IMR-90 (cell line): ENCODE data around the gene TTBK2. TPM values are rescaled to one million over a fixed set of nuclear protein-coding genes. Genes with fewer than 3 reads are reported as not detected.

Experiments
- ATAC-seq: fragments of 200-7000 bp; cut with Tn5 transposase; 2 replicates; pipeline ENCODE4 v1.9.1; 2020; ENCODE audit warnings: low read depth, mild to moderate bottlenecking, moderate library complexity
- BruUV-seq: library from RNA; stranded (reverse); fragments of 400-500 nt; replicated peaks from 2 replicates; lab custom pipeline; 2021; lab: Mats Ljungman, UMichigan
- CTCF ChIA-PET: fragments of 300-600 bp; formaldehyde crosslinking; extraction: SDS; loops from one replicate; lab custom pipeline; 2021; ENCODE audit warnings: antibody characterized with exemption; lab: Yijun Ruan, JAX
- POLR2A ChIA-PET: fragments of 300-600 bp; sonication (Branson Sonifier 250); formaldehyde crosslinking; loops from one replicate; lab custom pipeline; 2022; ENCODE audit warnings: antibody characterized with exemption; ENCODE audit not compliant: unreplicated experiment; lab: Charles Lee
- DNase-seq: peaks from one replicate; pipeline ENCODE4 v3.0.0; 2013
- H2AFZ ChIP-seq: replicated peaks from 2 replicates; pipeline ENCODE3; 2013; ENCODE audit warnings: low read length, mild to moderate bottlenecking; ENCODE audit not compliant: poor library complexity
- H2AK5ac ChIP-seq: 2 replicates; pipeline ENCODE4 v1.6.1; 2013; ENCODE audit warnings: low read depth, low read length, inconsistent platforms
- H2AK9ac ChIP-seq: replicated peaks from 2 replicates; pipeline ENCODE3; 2013; ENCODE audit warnings: mild to moderate bottlenecking, low read depth, low read length, moderate library complexity; ENCODE audit not compliant: poor library complexity
- H2BK120ac ChIP-seq: 2 replicates; pipeline ENCODE4 v1.6.1; 2013; ENCODE audit warnings: low read depth, low read length, inconsistent platforms
- H2BK15ac ChIP-seq: 3 replicates; pipeline ENCODE4 v1.6.1; 2013; ENCODE audit warnings: low read depth, low read length, inconsistent platforms
- H2BK20ac ChIP-seq: 2 replicates; pipeline ENCODE4 v1.6.1; 2013; ENCODE audit warnings: low read depth, mild to moderate bottlenecking, inconsistent platforms, low read length, moderate library complexity
- H2BK5ac ChIP-seq: 2 replicates; pipeline ENCODE4 v1.6.1; 2013; ENCODE audit warnings: mild to moderate bottlenecking, low read depth, low read length, inconsistent platforms; ENCODE audit not compliant: poor library complexity, severe bottlenecking
- H3K14ac ChIP-seq: replicated peaks from 2 replicates; pipeline ENCODE4 v1.6.1; 2013; ENCODE audit warnings: low read depth, low read length, inconsistent platforms
- H3K18ac ChIP-seq: 2 replicates; pipeline ENCODE4 v1.6.1; 2013; ENCODE audit warnings: low read depth, low read length, control low read depth
- H3K23ac ChIP-seq: 2 replicates; pipeline ENCODE4 v1.6.1; 2013; ENCODE audit warnings: low read depth, low read length, inconsistent platforms
- H3K27ac ChIP-seq: 2 replicates; pipeline ENCODE4 v1.5.1; 2013; ENCODE audit warnings: mild to moderate bottlenecking, control low read depth, low read length; ENCODE audit not compliant: insufficient read depth
- H3K27me3 ChIP-seq: 2 replicates; pipeline ENCODE4 v1.6.1; 2013; ENCODE audit warnings: low read length; ENCODE audit not compliant: control insufficient read depth, insufficient read depth
- H3K36me3 ChIP-seq: 2 replicates; pipeline ENCODE4 v1.6.1; 2013; ENCODE audit warnings: low read length, mixed read lengths; ENCODE audit not compliant: control insufficient read depth, insufficient read depth
- H3K4ac ChIP-seq: 2 replicates; pipeline ENCODE4 v1.6.1; 2013; ENCODE audit warnings: low read depth, low read length, inconsistent platforms
- H3K4me1 ChIP-seq: 2 replicates; pipeline ENCODE4 v1.6.1; 2013; ENCODE audit warnings: low read length, mixed read lengths; ENCODE audit not compliant: control insufficient read depth, insufficient read depth
- H3K4me2 ChIP-seq: 2 replicates; pipeline ENCODE4 v1.6.1; 2013; ENCODE audit warnings: low read depth, mild to moderate bottlenecking, control low read depth, low read length, moderate library complexity
- H3K4me3 ChIP-seq: 2 replicates; pipeline ENCODE4 v1.5.1; 2013; ENCODE audit warnings: low read depth, mild to moderate bottlenecking, control low read depth, low read length, moderate library complexity; ENCODE audit not compliant: insufficient read depth
- H3K56ac ChIP-seq: 2 replicates; pipeline ENCODE4 v1.6.1; 2013; ENCODE audit warnings: low read length, inconsistent platforms; ENCODE audit not compliant: insufficient read depth; ENCODE audit errors: extremely low read depth
- H3K79me1 ChIP-seq, 2 experiments: 2 replicates each; pipeline ENCODE4 v1.6.1; 2013; ENCODE audit warnings: low read length in 2 of 2, inconsistent platforms in 1 of 2, low read depth in 1 of 2
- H3K9ac ChIP-seq: 2 replicates; pipeline ENCODE4 v1.6.1; 2013; ENCODE audit warnings: low read depth, low read length, control low read depth
- H3K9me1 ChIP-seq: 2 replicates; pipeline ENCODE4 v1.6.1; 2013; ENCODE audit warnings: low read length, inconsistent platforms; ENCODE audit not compliant: insufficient read depth
- H3K9me3 ChIP-seq: 2 replicates; pipeline ENCODE4 v1.6.1; 2013; ENCODE audit warnings: low read length; ENCODE audit not compliant: control insufficient read depth, insufficient read depth
- H4K20me1 ChIP-seq: 2 replicates; pipeline ENCODE4 v1.6.1; 2013; ENCODE audit warnings: low read length, inconsistent platforms; ENCODE audit not compliant: insufficient read depth
- H4K5ac ChIP-seq: 2 replicates; pipeline ENCODE4 v1.6.1; 2013; ENCODE audit warnings: mild to moderate bottlenecking, low read depth, low read length, control low read depth
- H4K8ac ChIP-seq, 2 experiments: 2 replicates each; pipeline ENCODE4 v1.6.1; 2013; ENCODE audit warnings: low read depth in 2 of 2, low read length in 2 of 2, control low read depth in 1 of 2, inconsistent platforms in 1 of 2
- H4K91ac ChIP-seq: 2 replicates; pipeline ENCODE4 v1.6.1; 2013; ENCODE audit warnings: low read depth, low read length, inconsistent platforms; ENCODE audit not compliant: insufficient read depth
- FOS ChIP-seq: fragments of 150-350 bp; IDR thresholded peaks from 2 replicates; pipeline ENCODE4 v1.6.1; 2016; ENCODE audit warnings: low read depth, low read length
- MAZ ChIP-seq: IDR thresholded peaks from 2 replicates; pipeline ENCODE4 v1.6.1; 2012; ENCODE audit warnings: low read depth, mild to moderate bottlenecking, low read length, improper control_type of control experiment, moderate library complexity, borderline replicate concordance
- WGBS, 2 experiments: methylation state at CpG; one replicate each; pipeline versions ENCODE4 v1.1.5 to v1.1.7; 2013; ENCODE audit warnings: missing lambda C conversion rate in 2 of 2; ENCODE audit not compliant: insufficient read length in 1 of 2; ENCODE audit errors: extremely low coverage in 2 of 2; 5-methylcytosine and 5-hydroxymethylcytosine counted together
- dilution Hi-C: fragments of 300-500 bp; cut with HindIII; formaldehyde crosslinking; loops from one replicate; pipeline ENCODE4 v1.14.3; 2018; ENCODE audit warnings: low sequenced_read_pairs; ENCODE audit not compliant: unreplicated experiment
- in situ Hi-C: fragments of 300-500 bp; cut with MboI; formaldehyde crosslinking; loops from 3 replicates; pipeline ENCODE4 v1.14.3; 2019; ENCODE audit warnings: low sequenced_read_pairs, inconsistent platforms, mixed read lengths
- intact Hi-C: fragments of 100-400 bp; cut with micrococcal nuclease; formaldehyde crosslinking; loops from 2 replicates; pipeline ENCODE4 v1.10.0; 2022
- polyA plus RNA-seq, 3 experiments: library from polyadenylated mRNA; depleted of rRNA; stranded (reverse); fragments of >200 nt; gene quantifications; 2 replicates each; pipeline ENCODE4 v1.2.3, GENCODE V29; 2012; ENCODE audit warnings: low replicate concordance in 1 of 3
- total RNA-seq: library from RNA; depleted of rRNA; stranded (reverse); fragments of >200 nt; gene quantifications from 2 replicates; pipeline ENCODE4 v1.2.3, GENCODE V29; 2012
- TF ChIP-seq, protein P1 (sequence below): fragments of 150-350 bp; IDR thresholded peaks from 2 replicates; pipeline ENCODE4 v1.6.1; 2017; ENCODE audit warnings: mild to moderate bottlenecking, antibody characterized with exemption, low read length, low read depth
- TF ChIP-seq, protein P2 (sequence below): conservative IDR thresholded peaks from 2 replicates; pipeline ENCODE4 v1.5.1; 2012; ENCODE audit warnings: mild to moderate bottlenecking, low read depth, low read length, improper control_type of control experiment

Gene TTBK2
- total and polyA plus RNA-seq, 2 of the 4 experiments (the other 2 are of a cell fraction), result 2.4 to 3.2 TPM

- H2BK120ac ChIP-seq, result no peak overlapping the region
- WGBS, 2 experiments, result 82% methylated on average over 12 of the region's 22 CpGs; no CpG with 5 or more reads in 1 of the 2 experiments
- H3K23ac ChIP-seq, result no peak overlapping the region
- no peaks in the 10 kb centered on the region for H4K20me1 ChIP-seq
- H3K4me1 ChIP-seq, result peaks cover 1% of the 10 kb centered on the region; the same call in 1 of the 2 replicates
- no peak overlapping the region for H2BK20ac ChIP-seq
- no peak overlapping the region for H2AFZ ChIP-seq
- no peaks in the 10 kb centered on the region for H3K9me3 ChIP-seq
- BruUV-seq, result no TSS peak
- DNase-seq (no peak), ATAC-seq (no peak)
- H3K14ac ChIP-seq, result no peak overlapping the region
- H3K9me1 ChIP-seq, result no peaks in the 10 kb centered on the region
- dilution Hi-C loops, result no loop called here
- no peak overlapping the region for H2BK15ac ChIP-seq
- H2AK5ac ChIP-seq, result no peak overlapping the region
- H2AK9ac ChIP-seq, result no peak overlapping the region
- no peak overlapping the region for H4K8ac ChIP-seq
- H3K18ac ChIP-seq, result no peak overlapping the region
- no peaks in the 10 kb centered on the region; a peak in 2 of 4 replicates for H3K79me1 ChIP-seq
- no peak overlapping the region for H3K56ac ChIP-seq
- TF ChIP-seq FOS (no peak), MAZ (no peak)
- TF ChIP-seq, protein P1, sequence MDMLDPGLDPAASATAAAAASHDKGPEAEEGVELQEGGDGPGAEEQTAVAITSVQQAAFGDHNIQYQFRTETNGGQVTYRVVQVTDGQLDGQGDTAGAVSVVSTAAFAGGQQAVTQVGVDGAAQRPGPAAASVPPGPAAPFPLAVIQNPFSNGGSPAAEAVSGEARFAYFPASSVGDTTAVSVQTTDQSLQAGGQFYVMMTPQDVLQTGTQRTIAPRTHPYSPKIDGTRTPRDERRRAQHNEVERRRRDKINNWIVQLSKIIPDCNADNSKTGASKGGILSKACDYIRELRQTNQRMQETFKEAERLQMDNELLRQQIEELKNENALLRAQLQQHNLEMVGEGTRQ, result no peak
- TF ChIP-seq, protein P2, sequence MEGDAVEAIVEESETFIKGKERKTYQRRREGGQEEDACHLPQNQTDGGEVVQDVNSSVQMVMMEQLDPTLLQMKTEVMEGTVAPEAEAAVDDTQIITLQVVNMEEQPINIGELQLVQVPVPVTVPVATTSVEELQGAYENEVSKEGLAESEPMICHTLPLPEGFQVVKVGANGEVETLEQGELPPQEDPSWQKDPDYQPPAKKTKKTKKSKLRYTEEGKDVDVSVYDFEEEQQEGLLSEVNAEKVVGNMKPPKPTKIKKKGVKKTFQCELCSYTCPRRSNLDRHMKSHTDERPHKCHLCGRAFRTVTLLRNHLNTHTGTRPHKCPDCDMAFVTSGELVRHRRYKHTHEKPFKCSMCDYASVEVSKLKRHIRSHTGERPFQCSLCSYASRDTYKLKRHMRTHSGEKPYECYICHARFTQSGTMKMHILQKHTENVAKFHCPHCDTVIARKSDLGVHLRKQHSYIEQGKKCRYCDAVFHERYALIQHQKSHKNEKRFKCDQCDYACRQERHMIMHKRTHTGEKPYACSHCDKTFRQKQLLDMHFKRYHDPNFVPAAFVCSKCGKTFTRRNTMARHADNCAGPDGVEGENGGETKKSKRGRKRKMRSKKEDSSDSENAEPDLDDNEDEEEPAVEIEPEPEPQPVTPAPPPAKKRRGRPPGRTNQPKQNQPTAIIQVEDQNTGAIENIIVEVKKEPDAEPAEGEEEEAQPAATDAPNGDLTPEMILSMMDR, result no peak
- H3K4me3 ChIP-seq, result no peak overlapping the region
- H2BK5ac ChIP-seq, result no peak overlapping the region
- no peak overlapping the region for H4K91ac ChIP-seq
- no peaks in the 10 kb centered on the region for H3K27me3 ChIP-seq
- POLR2A ChIA-PET, result no interaction called here
- no peak overlapping the region for H4K5ac ChIP-seq
- peaks cover 8% of the 10 kb centered on the region for H3K36me3 ChIP-seq
- CTCF ChIA-PET, result interaction anchor here (0.6 kb wide), 1 partner anchor 79 kb away, joined by 6 read pairs; no protein-coding TSS in a partner anchor
- H3K9ac ChIP-seq, result no peak overlapping the region
- H3K27ac ChIP-seq, result no peak overlapping the region
- no peak overlapping the region for H3K4me2 ChIP-seq
- in situ Hi-C loops, result no loop called here
- intact Hi-C loops, result no loop called here
- no peak overlapping the region for H3K4ac ChIP-seq
These were observed 119.7 kb downstream of the TTBK2 start for GRCh38 chr15:42800731-42801474.
